Sigmoid colon (tissue), 4 donors: ENCODE data around the gene TPRA1.

Experiments
- POLR2A ChIP-seq, 2 donors: fragments of 450-650 bp; IDR thresholded peaks; one replicate each; pipeline ENCODE4 v1.6.1; 2016; ENCODE audit warnings: antibody characterized with exemption in 2 of 2, mild to moderate bottlenecking in 2 of 2, moderate library complexity in 2 of 2
- POLR2AphosphoS5 ChIP-seq, 4 donors: sonication (generic); formaldehyde crosslinking; IDR thresholded peaks; one replicate each; pipeline ENCODE4 v1.6.1; 2017; ENCODE audit warnings: antibody characterized with exemption in 4 of 4
- TF ChIP-seq, protein P1 (sequence below), 4 experiments: fragments of 450-650 bp in 3 of 4; fragments of 200-600 bp in 1 of 4; IDR thresholded peaks; one replicate each; pipeline ENCODE4 v1.5.1; 2016 to 2019; ENCODE audit warnings: antibody characterized with exemption in 4 of 4, mild to moderate bottlenecking in 3 of 4, moderate library complexity in 2 of 4

DNA sequence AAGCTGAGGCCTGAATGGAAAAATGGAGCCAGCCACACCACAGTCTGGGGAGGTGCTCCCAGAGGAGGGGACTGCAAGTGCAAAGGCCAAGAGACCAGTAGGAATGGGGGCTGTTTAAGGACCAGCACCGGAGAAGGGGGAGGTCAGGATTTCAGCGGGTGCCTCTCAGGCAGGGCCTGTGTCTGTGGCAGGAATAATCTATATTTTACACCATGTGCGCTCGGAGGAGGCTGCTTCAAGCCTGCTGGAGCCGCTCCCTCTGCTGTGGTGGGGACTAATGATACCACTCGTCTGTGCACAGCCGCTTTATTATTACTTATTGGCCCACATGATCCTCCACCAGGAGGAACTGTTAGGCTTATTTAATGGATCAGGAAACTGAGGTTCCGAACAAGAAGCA is 45.3 kb downstream of the TPRA1 start:
- no peak for TF ChIP-seq POLR2A (IDR thresholded peaks at IDR 0.05)
- TF ChIP-seq, protein P1, sequence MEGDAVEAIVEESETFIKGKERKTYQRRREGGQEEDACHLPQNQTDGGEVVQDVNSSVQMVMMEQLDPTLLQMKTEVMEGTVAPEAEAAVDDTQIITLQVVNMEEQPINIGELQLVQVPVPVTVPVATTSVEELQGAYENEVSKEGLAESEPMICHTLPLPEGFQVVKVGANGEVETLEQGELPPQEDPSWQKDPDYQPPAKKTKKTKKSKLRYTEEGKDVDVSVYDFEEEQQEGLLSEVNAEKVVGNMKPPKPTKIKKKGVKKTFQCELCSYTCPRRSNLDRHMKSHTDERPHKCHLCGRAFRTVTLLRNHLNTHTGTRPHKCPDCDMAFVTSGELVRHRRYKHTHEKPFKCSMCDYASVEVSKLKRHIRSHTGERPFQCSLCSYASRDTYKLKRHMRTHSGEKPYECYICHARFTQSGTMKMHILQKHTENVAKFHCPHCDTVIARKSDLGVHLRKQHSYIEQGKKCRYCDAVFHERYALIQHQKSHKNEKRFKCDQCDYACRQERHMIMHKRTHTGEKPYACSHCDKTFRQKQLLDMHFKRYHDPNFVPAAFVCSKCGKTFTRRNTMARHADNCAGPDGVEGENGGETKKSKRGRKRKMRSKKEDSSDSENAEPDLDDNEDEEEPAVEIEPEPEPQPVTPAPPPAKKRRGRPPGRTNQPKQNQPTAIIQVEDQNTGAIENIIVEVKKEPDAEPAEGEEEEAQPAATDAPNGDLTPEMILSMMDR (IDR thresholded peaks at IDR 0.05) = no peak
- TF ChIP-seq POLR2AphosphoS5 (IDR thresholded peaks at IDR 0.05) = no peak
